Measurements from ENCODE around the gene PCSK2.

Gene PCSK2

GRCh38 chr20:17358854-17359253, 132.0 kb downstream of the PCSK2 start:
- TF ChIP-seq ZFX (IDR thresholded peaks at IDR 0.05) (no peak), CTCF (conservative IDR thresholded peaks at IDR 0.05) (no peak)

GRCh38 chr20:17364681-17365080, 137.8 kb downstream of the PCSK2 start:
- TF ChIP-seq ZFX (IDR thresholded peaks at IDR 0.05), result no peak
- TF ChIP-seq CTCF (conservative IDR thresholded peaks at IDR 0.05), result no peak
- H3K27ac ChIP-seq, result no peak overlapping the region

More at GRCh38 chr20:17358854-17359253, 132.0 kb downstream of the PCSK2 start:
- no peak overlapping the region for H3K27ac ChIP-seq

DNA sequence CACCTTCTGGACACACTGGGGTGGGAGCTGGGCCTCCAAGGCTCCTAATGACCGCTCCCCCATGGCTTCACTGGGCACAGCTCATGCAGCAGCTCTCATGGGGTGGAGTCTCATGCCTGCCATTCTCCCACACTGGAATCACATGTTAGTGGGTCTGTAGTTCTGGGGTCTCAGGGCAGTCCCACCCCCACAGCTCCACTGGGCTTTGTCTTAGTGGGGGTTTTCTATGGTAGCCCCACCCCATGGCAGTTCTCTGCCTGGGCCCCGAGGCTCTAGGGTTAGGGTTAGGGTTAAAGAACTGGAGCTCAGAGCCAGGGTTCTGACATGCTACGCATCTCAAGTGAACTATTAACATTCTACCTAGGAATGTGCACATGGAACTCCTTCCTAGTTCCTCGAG, 139.0 kb downstream of the PCSK2 start:
- TF ChIP-seq ZFX (IDR thresholded peaks at IDR 0.05) (no peak), CTCF (conservative IDR thresholded peaks at IDR 0.05) (no peak)
- no peak overlapping the region for H3K27ac ChIP-seq

DNA sequence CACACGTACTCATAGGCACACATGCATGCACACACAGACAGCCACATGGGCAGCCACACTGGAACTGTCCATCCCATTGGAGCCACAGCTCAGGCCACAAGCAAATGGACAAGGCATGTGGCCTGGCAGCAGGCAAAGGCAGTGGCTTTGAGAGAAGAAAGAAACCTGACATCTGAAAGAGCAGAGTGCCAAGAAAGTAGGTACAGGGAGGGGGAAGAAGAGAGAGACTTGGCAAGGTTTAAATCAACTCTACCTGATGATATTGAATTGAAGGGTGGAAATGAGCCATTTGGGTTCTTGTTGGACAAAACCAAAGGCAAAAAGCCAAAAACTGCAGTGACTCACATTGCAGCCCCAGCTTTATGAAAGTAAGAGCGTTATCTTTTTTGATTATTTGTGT, 142.7 kb downstream of the PCSK2 start:
- no peak for TF ChIP-seq ZFX (IDR thresholded peaks at IDR 0.05)
- no peak for TF ChIP-seq CTCF (conservative IDR thresholded peaks at IDR 0.05)
- no peak overlapping the region for H3K27ac ChIP-seq

DNA sequence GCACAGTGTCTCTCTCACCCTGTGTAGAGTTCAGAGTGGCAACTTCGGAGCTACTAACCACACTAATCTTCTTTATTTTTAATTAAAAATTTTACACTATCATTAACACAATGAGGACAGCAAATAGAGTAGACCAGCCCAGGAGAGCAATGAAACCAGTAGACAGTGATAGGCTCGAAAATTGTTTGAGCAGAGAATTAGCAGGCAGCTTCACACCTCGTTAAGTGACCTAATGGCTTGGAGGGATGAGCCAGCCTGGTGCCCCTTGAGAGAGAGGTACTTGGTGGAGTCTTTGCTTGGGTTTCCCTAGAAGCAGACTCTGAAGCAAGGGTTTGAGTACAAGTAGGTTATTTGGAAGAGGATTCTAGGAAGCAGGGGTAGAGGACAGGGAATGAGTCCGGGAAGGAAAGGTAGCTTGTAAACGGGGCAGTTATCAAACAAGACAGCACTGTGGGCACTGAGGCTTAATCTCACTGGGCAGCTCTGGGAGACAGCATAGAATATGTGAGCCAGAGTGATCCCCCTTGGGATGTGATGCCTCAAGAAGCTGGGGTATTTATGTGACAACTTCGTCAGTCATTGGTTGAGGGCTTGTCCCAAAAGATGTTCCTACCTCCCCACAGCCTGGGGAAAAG, 146.1 kb downstream of the PCSK2 start:
- no peak for TF ChIP-seq ZFX (IDR thresholded peaks at IDR 0.05)
- no peak for TF ChIP-seq CTCF (conservative IDR thresholded peaks at IDR 0.05)

GRCh38 chr20:17374086-17374485, 147.2 kb downstream of the PCSK2 start:
- no peak overlapping the region for H3K27ac ChIP-seq
- no peak for TF ChIP-seq ZFX (IDR thresholded peaks at IDR 0.05)
- TF ChIP-seq CTCF (conservative IDR thresholded peaks at IDR 0.05), result no peak

More for the DNA sequence above, 146.1 kb downstream of the PCSK2 start:
- H3K27ac ChIP-seq, result no peak overlapping the region

GRCh38 chr20:17376031-17376430, 149.2 kb downstream of the PCSK2 start:
- TF ChIP-seq CTCF (conservative IDR thresholded peaks at IDR 0.05), result no peak
- no peak for TF ChIP-seq ZFX (IDR thresholded peaks at IDR 0.05)
- H3K27ac ChIP-seq, result no peak overlapping the region
